ENCODE measurements around the gene MAN1A2.

Gene MAN1A2

GRCh38 chr1:117512728-117513321, 145.6 kb downstream of the MAN1A2 start:
- Histone ChIP-seq H3F3A (ENCODE audit: insufficient read depth, low read length) (no peaks in the 10 kb centered on the region), H3K4me3 (ENCODE audit: low read length) (no peak overlapping the region), H4K20me1 (ENCODE audit: insufficient read depth, low read length) (no peaks in the 10 kb centered on the region), H2AFZ (ENCODE audit: low read length) (no peak overlapping the region), H3K9me3 (replicated peaks; ENCODE audit: insufficient read depth, low read length) (no peaks in the 10 kb centered on the region), H3K27me3 (replicated peaks; ENCODE audit: insufficient read depth, low read length) (no peaks in the 10 kb centered on the region), H3K27ac (ENCODE audit: low read length) (no peak overlapping the region), H3K79me2 (ENCODE audit: low read length) (no peaks in the 10 kb centered on the region), H3K4me1 (ENCODE audit: low read length) (no peaks in the 10 kb centered on the region), H3K4me2 (ENCODE audit: low read depth, low read length) (no peak overlapping the region), H3K36me3 (replicated peaks; ENCODE audit: insufficient read depth, low read length) (no peaks in the 10 kb centered on the region), H3K9ac (ENCODE audit: low read length) (no peak overlapping the region), H3K9me2 (replicated peaks; ENCODE audit: insufficient read depth, low read length) (no peaks in the 10 kb centered on the region)
- no peak for TF ChIP-seq EZH2phosphoT487 (IDR thresholded peaks at IDR 0.05; ENCODE audit: low read length)
- TF ChIP-seq CTCF (IDR thresholded peaks at IDR 0.05; ENCODE audit: low read length), result peak; percentile 41
- DNase-seq, result peak; percentile 30

DNA sequence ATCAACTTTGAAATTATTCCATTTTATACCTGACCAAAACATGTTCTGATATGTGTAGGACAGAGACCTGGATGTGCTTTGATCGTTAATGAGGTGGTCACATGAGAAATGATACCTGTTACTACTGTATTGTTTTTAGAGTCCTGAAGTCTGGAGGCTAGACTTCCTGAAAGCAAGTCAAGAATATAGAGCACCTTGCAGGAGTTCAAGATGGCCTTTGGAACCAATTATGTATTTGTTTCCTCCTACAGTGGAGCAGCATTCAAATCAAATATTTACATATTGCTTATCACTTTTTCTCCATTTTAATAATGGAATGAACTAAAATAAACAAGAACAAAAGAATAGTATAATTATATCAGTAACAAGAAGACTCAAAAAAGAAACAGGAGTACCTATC, 155.9 kb downstream of the MAN1A2 start:
- Histone ChIP-seq H3K27me3 (replicated peaks; ENCODE audit: insufficient read depth, low read length) (no peaks in the 10 kb centered on the region), H2AFZ (ENCODE audit: low read length) (no peak overlapping the region), H3K9me3 (replicated peaks; ENCODE audit: insufficient read depth, low read length) (no peaks in the 10 kb centered on the region), H3K27ac (ENCODE audit: low read length) (no peak overlapping the region), H3K4me1 (ENCODE audit: low read length) (no peaks in the 10 kb centered on the region), H3K9ac (ENCODE audit: low read length) (no peak overlapping the region), H3K79me2 (ENCODE audit: low read length) (no peaks in the 10 kb centered on the region), H3K4me2 (ENCODE audit: low read depth, low read length) (no peak overlapping the region), H3K9me2 (replicated peaks; ENCODE audit: insufficient read depth, low read length) (no peaks in the 10 kb centered on the region), H4K20me1 (ENCODE audit: insufficient read depth, low read length) (no peaks in the 10 kb centered on the region), H3K36me3 (replicated peaks; ENCODE audit: insufficient read depth, low read length) (no peaks in the 10 kb centered on the region), H3F3A (ENCODE audit: insufficient read depth, low read length) (no peaks in the 10 kb centered on the region), H3K4me3 (ENCODE audit: low read length) (no peak overlapping the region)
- DNase-seq, result no peak
- TF ChIP-seq CTCF (IDR thresholded peaks at IDR 0.05; ENCODE audit: low read length) (no peak), EZH2 (optimal IDR thresholded peaks at IDR 0.05; ENCODE audit: low read depth, low read length) (no peak), EZH2phosphoT487 (IDR thresholded peaks at IDR 0.05; ENCODE audit: low read length) (no peak)

- Histone ChIP-seq H3K4me1 (ENCODE audit: low read length) (no peaks in the 10 kb centered on the region), H3K9me2 (replicated peaks; ENCODE audit: insufficient read depth, low read length) (no peaks in the 10 kb centered on the region), H4K20me1 (ENCODE audit: insufficient read depth, low read length) (no peaks in the 10 kb centered on the region), H3K4me2 (ENCODE audit: low read depth, low read length) (no peak overlapping the region), H3K27ac (ENCODE audit: low read length) (no peak overlapping the region), H3K79me2 (ENCODE audit: low read length) (no peaks in the 10 kb centered on the region), H3K27me3 (replicated peaks; ENCODE audit: insufficient read depth, low read length) (no peaks in the 10 kb centered on the region), H3K4me3 (ENCODE audit: low read length) (no peak overlapping the region), H3K36me3 (replicated peaks; ENCODE audit: insufficient read depth, low read length) (no peaks in the 10 kb centered on the region), H2AFZ (ENCODE audit: low read length) (no peak overlapping the region), H3K9me3 (replicated peaks; ENCODE audit: insufficient read depth, low read length) (no peaks in the 10 kb centered on the region), H3F3A (ENCODE audit: insufficient read depth, low read length) (no peaks in the 10 kb centered on the region), H3K9ac (ENCODE audit: low read length) (no peak overlapping the region)
- no peak for DNase-seq
- TF ChIP-seq EZH2 (optimal IDR thresholded peaks at IDR 0.05; ENCODE audit: low read depth, low read length) (no peak), CTCF (IDR thresholded peaks at IDR 0.05; ENCODE audit: low read length) (no peak), EZH2phosphoT487 (IDR thresholded peaks at IDR 0.05; ENCODE audit: low read length) (no peak)
These were observed 159.8 kb downstream of the MAN1A2 start for GRCh38 chr1:117527074-117527473.

Measured in MM.1S (cell line).